ENCODE data around the gene CEND1. TPM values are rescaled to one million over a fixed set of nuclear protein-coding genes. Genes with fewer than 3 reads are reported as not detected.
A peak's percentile ranks its signal among the peaks of the same experiment; 100 is the strongest.

Gene CEND1
- total RNA-seq, 1 experiment from 2014 or later, result 0.81 TPM

DNA sequence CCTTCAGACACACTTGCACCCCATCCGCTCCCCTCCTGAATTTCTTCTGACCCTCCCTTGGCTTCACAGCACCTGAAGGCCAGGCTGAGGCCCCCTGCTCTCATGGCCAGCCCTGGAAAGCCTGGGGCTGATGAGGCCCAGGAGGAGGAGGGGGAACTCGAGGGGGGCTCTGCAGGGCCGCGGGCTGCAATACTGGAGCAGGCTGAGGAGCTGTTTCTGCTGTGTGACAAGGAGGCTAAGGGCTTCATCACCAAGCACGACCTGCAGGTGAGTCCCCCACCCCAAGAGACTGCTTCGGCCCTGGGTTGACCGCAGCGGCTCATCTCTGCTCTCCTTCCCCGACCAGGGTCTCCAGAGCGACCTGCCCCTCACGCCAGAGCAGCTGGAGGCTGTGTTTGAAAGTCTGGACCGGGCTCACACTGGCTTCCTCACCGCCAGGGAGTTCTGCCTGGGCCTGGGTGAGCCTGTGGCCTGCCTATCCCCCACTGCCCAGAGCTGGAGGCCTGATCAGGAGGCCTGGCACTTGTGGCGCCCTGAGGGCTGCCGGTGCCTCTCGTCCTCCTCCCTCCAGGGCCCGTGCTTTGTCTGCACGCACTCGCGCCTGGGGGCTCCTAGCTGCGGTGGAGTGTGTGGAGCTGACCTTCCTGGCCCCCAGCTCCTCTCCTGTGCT lies 38.8 kb upstream of the CEND1 start:
- H2BK5ac ChIP-seq (ENCODE audit: insufficient read length, low read length), result no peak overlapping the region
- H3K9me3 Mint-ChIP-seq, result no peaks in the 10 kb centered on the region
- no peak overlapping the region for H2BK20ac ChIP-seq (ENCODE audit: low read depth, low read length, poor library complexity, severe bottlenecking)
- H3K23me2 ChIP-seq (ENCODE audit: insufficient read length, low read depth, low read length, poor library complexity, severe bottlenecking), result peaks cover 29% of the 10 kb centered on the region
- no peak overlapping the region for H3K18ac ChIP-seq (ENCODE audit: insufficient read length, low read depth, low read length)
- no peak overlapping the region for H4K91ac ChIP-seq (ENCODE audit: insufficient read length, low read depth, low read length)
- no peak overlapping the region for H4K8ac ChIP-seq (replicated peaks; ENCODE audit: insufficient read length, low read depth, low read length)
- H3K79me1 ChIP-seq (ENCODE audit: insufficient read depth, low read depth, low read length, poor library complexity, severe bottlenecking), result no peaks in the 10 kb centered on the region
- H3K27ac Mint-ChIP-seq, result peak overlapping the region in 1 of 3 experiments; percentile 18; a peak in 1 of 7 replicates
- H4K5ac ChIP-seq (ENCODE audit: insufficient read length, low read depth, low read length), result no peak overlapping the region
- no peak overlapping the region for H2AFZ ChIP-seq (ENCODE audit: low read length)
- TF ChIP-seq CTCF (conservative IDR thresholded peaks at IDR 0.05), result no peak
- H4K20me1 ChIP-seq (ENCODE audit: control insufficient read depth, insufficient read depth, insufficient read length), result no peaks in the 10 kb centered on the region
- H2BK12ac ChIP-seq (ENCODE audit: insufficient read length, low read depth, low read length), result no peak overlapping the region
- H3K14ac ChIP-seq (ENCODE audit: insufficient read depth, low read length), result no peak overlapping the region
- H3K36me3 Mint-ChIP-seq (ENCODE audit: insufficient read depth in 1 of 3, low read depth in 3 of 3), result peaks cover 0 to 12% (median 10%) of the 10 kb centered on the region in 3 experiments; a peak in 6 of 7 replicates
- no peak overlapping the region for H2AK5ac ChIP-seq (ENCODE audit: insufficient read length, low read length)
- no CpG with 5 or more reads among the region's 21 CpGs for WGBS (ENCODE audit: extremely low coverage, insufficient read length, low lambda C conversion rate)
- no peaks in the 10 kb centered on the region for H3K9me3 ChIP-seq (ENCODE audit: control insufficient read depth, low read depth, low read length)
- H3K79me2 ChIP-seq (ENCODE audit: insufficient read depth, low read length), result no peaks in the 10 kb centered on the region
- H3T11ph ChIP-seq (ENCODE audit: low read length), result no peak overlapping the region
- no peak overlapping the region for H3K9ac ChIP-seq (ENCODE audit: extremely low read depth, insufficient read length, low read length)
- no peak overlapping the region for H3K23ac ChIP-seq (ENCODE audit: insufficient read length, low read depth, low read length)
- H3K4me1 Mint-ChIP-seq, result peaks cover 32 to 46% of the 10 kb centered on the region in 2 experiments
- H2BK120ac ChIP-seq (ENCODE audit: low read depth, low read length, poor library complexity, severe bottlenecking), result no peak overlapping the region
- H3K27me3 Mint-ChIP-seq (ENCODE audit: low read depth), result peaks cover 36% of the 10 kb centered on the region
- no peak overlapping the region for H3K4ac ChIP-seq (ENCODE audit: low read depth, low read length)
- no peak overlapping the region for H3K27ac ChIP-seq (ENCODE audit: insufficient read length, low read depth, low read length)
- peak overlapping the region; percentile 56 for H3K4me2 ChIP-seq (ENCODE audit: insufficient read depth, insufficient read length, low read length)
- no peak for DNase-seq
- peaks cover 9% of the 10 kb centered on the region; the same call in 1 of the 2 replicates for H3K27me3 ChIP-seq (ENCODE audit: insufficient read depth, low read length)
- H2BK15ac ChIP-seq (ENCODE audit: low read depth, low read length), result no peak overlapping the region
- H3K4me1 ChIP-seq (ENCODE audit: insufficient read depth, low read length), result no peaks in the 10 kb centered on the region; the same call in 1 of the 2 replicates
- peak overlapping the region; percentile 64 to 84 for H3K4me3 Mint-ChIP-seq
- H3K56ac ChIP-seq (ENCODE audit: insufficient read length, low read depth, low read length), result no peak overlapping the region

All from H9 (cell line).